Measurements from ENCODE around the gene NBAS.

Gene NBAS

GRCh38 chr2:15577071-15577735, 16.1 kb upstream of the NBAS start:
- TF ChIP-seq CTCF (conservative IDR thresholded peaks at IDR 0.05) = peak; percentile 88
- no peak overlapping the region for H3K27ac ChIP-seq

GRCh38 chr2:15571729-15572128, 10.6 kb upstream of the NBAS start:
- H3K27ac ChIP-seq = peak overlapping the region; percentile 28; the same call in 1 of the 2 replicates

GRCh38 chr2:15570104-15570503, 9.0 kb upstream of the NBAS start:
- H3K27ac ChIP-seq = no peak overlapping the region
- no peak for TF ChIP-seq CTCF (conservative IDR thresholded peaks at IDR 0.05)

More at GRCh38 chr2:15571729-15572128, 10.6 kb upstream of the NBAS start:
- no peak for TF ChIP-seq CTCF (conservative IDR thresholded peaks at IDR 0.05)

GRCh38 chr2:15568874-15569273, 7.7 kb upstream of the NBAS start:
- no peak for TF ChIP-seq CTCF (conservative IDR thresholded peaks at IDR 0.05)

GRCh38 chr2:15566912-15567311, 5.8 kb upstream of the NBAS start:
- TF ChIP-seq CTCF (conservative IDR thresholded peaks at IDR 0.05) = no peak
- H3K27ac ChIP-seq = no peak overlapping the region

More at GRCh38 chr2:15568874-15569273, 7.7 kb upstream of the NBAS start:
- no peak overlapping the region for H3K27ac ChIP-seq

- no peak overlapping the region for H3K27ac ChIP-seq
- TF ChIP-seq CTCF (conservative IDR thresholded peaks at IDR 0.05) = no peak
These were observed 5.0 kb upstream of the NBAS start for GRCh38 chr2:15565994-15566671.

- no peak overlapping the region for H3K27ac ChIP-seq
These were observed 4.3 kb upstream of the NBAS start for GRCh38 chr2:15565392-15565791.

More at GRCh38 chr2:15565392-15565791, 4.3 kb upstream of the NBAS start:
- TF ChIP-seq CTCF (conservative IDR thresholded peaks at IDR 0.05) = no peak

Measured in VCaP (cell line).